Activated gamma-delta T cell (primary cell): ENCODE measurements around the gene BRF1.

Experiments
- DNase-seq: peaks from one replicate; lab custom pipeline; 2025; lab: John Stamatoyannopoulos, UW

BRF1 gene

DNA sequence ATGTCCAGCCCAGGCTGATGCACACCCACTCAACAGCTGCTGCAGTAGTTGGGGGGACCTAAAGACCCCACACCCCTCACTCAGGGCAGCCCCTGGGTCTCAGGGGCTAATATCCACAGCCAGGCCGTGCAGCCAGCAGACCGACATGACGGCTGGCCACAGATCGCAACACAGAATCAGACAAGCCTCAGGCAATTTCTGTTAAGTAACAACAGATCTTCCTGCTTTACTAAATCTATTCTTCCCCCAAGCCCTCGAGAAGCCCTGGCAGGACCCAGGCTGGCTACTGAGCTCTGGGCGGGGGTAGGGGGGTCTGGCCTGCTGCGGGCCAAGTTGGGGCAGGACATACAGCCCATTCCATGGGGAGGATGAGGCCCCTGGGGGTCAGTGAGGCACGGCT, 91.7 kb downstream of the BRF1 start:
- no peak for DNase-seq

DNA sequence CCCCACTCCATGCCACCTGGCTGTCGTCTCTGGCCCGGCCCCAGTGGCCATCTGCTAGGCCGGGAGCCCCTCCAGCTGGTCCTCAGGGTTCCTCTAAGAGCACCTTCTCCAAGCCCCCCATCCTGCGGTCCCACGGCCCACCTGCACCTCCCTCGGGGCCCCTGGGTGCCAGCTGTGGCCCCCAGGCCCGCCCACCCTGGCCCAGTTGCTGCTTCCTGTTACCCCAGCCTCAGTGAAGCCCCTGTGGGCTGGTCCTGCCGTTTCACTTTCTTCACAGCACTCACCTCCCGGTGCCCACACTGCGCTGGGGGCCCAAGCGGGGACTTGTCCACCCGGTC, 92.1 kb downstream of the BRF1 start:
- DNase-seq = no peak

DNA sequence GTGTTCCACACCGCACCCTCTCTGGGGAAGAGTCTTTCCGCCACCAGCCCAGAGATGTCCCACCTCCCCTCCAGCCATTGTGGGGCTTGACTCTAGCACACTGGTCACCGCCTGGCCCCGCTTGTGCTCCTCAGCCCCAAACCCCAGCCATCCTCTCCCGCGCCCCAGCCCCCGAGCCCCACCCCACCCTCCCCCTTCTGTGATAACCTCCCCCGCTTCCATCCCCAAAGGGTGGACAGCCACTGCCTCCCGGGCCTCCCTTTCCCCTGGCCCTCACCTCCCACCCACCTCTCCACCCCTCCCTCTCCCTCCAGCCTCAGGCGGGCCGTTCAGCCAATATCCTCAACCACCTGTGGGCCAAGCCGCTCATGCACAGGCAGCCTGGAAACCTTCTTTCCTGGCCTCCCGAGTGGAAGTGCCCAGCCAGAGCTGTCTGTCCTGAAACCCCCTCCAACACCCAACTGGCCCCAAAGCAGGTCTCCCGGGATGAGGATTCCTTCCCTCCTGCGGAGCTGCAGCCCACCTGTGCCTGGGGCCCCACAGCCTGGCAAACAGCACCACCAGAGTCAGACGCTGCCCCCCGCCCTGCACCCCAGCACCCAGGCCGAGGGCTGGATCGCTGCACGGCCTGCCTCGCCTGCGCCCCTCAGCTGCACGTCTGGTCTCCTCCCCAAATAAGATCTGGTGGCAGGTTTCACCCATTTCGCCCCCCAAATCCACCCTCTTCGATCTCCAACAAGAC, 92.6 kb downstream of the BRF1 start:
- no peak for DNase-seq

DNA sequence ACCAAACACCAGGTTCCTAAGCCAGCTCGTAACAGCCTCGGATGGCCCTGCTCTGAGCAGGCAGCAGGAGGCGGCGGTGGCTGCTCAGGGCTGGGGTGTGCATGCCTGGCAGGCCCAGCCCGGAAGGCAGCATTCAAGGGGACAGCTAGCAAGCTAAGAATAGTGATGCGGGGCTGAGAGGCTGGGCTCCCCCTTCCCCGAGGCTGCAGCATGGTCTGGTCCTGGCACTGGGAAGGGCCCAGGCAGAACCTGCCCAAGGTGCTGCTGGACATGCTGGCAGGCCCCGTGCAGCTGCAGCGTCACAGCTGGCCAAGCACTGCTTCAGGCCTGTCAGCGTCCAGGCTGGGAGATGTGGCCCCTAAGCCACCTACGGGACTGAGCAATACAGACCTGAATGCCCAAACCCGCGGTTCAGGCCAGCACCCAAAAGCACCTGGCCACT, 93.3 kb downstream of the BRF1 start:
- no peak for DNase-seq

DNA sequence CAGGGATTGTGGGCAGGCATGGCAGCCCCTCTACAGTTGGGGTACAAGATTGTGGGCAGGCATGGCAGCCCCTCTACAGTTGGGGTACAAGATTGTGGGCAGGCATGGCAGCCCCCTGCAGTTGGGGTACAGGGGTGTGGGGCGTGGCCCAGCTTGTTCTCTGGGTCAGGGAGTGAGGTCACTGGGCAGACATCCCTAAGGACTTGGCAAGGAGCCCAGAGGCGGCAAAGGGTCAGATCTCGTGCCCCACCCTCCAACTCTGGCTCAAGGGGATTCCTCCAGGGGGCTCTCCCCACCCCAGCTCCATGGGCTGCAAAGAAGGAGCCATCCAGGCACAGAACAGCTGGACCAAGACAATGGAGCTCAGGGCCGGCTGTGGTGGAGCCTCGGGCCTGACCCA, 93.9 kb downstream of the BRF1 start:
- no peak for DNase-seq

DNA sequence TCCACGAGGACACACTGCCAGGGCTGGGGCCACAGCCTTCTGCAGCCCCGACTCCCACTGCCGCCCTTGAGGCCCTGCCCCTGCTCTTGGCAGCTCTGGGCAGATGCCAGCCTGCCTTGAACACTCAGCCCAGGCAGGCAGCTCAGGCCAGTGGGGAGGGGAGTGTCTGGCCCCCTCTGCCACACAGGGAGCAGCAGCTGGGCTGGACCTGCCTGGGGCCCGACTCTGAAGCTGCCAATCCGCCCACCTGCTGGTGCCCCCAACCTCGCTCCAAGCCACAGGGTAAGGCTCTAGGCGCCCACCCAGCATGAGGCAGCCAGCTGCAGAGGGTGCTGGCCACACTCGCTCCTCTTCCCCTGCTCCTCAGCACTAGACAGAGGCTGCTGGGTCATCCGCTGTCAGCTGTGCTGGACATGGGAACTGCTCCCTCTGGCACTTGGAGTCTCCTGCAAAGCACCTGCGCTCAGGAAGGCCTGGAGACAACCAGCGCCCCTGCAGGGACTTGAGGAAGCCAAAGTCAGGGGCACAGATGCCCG, 95.1 kb downstream of the BRF1 start:
- DNase-seq = no peak

DNA sequence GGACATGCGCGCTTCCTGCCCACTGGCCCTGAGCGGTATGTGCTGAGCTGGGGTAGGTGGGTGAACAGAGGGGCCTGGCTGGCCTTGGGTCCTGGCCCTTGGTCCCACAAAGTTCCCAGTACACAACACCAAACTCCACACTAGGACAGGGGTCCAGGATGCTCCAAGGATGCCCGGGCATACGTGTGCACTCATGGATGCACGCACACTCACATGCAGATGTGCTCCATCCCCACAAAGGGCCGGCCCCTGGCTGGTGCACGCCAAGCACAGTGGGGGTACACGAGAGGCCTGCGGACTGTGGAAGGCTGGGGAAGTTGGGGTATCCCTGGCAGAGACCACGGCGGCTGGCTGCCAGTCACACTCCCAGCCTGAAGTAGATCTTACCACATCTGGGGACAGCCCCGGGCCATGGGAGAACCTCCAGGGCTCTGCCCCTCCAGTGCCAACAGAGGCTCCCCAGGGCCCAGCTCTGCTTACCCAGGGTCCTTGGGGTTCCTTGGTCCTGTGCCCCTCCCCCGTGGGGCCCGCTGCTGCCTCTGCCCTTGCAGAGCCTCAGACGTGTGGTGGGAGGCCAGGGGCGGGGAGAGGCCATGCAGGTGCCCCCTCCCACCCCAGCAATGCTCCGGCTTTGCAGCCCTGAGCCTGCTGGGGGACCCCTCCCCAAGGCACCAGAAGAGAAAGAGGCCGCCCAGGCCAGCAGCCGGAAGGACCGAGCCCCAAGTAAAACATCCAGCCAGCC, 95.7 kb downstream of the BRF1 start:
- DNase-seq = no peak

DNA sequence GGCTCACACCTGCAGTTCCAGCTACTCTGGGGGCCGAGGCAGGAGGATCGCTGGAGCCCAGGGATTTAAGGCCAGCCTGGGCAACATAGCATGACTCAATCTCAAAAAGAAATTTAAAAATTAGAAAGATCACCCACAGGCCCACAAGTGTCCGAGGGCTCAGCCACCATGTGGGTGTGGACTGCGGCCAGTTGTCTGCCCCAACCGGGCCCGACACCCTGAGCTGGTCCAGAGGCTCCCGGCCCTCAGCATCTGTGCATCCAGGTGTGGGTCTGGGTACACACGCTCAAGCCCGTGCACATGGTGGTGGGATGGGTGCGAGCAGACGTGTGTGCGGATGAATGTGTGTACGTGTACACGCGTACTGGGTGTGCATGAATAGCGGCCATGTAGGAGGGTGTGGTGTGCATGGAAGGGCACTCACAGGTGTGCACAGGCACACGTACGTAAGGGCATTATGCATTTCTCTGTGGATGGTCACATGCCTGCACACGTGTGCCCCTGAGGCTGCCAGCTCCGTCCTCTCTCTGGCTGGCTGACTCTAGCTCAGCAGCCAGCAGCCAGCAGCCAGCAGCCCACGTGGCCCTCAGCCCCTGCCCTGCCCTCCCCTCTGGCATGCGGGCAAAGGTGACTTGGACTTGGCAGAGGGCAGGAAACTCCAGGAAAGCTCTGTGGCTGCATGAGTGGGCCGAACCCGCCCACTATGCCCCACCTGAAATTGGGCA, 96.4 kb downstream of the BRF1 start:
- no peak for DNase-seq

DNA sequence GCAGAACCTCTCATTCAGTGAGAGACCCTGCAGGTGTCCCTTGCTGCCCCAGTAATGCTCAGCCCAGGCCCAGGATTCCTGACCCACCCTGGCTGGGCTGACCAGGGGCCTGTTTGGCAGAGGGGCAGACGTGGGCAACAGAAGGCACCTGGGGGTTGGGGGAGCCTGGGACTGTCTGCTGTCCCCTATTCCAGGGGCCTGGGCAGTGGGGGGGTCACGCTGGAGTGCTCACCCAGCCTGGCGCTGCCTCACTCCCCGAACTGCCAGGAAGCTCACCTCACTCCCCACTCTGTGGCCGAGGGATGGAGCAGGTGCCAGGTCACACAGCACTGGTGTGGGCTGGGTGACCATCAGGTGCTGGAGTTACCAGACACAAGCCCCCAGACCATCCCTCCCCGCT, 97.1 kb downstream of the BRF1 start:
- no peak for DNase-seq

DNA sequence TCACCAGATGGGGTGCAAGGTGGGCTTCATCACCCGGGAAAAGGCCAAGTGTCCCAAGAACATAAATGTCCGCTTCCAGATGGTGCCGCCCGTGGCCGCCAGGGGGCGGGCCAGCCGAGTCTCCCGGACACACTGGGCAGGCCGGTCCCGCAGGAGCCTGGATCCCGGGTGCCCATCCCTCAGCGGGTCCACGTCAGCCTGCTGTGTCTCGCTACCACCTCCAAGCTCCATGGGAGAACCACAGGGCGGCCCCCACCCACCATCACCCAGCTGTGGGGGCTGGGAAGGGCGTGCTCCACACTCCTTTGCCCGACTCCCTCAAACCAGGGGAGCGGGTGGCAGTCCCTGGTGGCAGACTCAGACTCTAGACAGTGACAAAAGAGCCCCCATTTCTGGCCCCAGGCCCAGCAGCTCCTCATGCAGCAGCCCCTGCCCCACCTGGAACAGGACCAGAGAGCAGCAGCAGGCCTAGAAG, 97.7 kb downstream of the BRF1 start:
- DNase-seq = peak; percentile 35

DNA sequence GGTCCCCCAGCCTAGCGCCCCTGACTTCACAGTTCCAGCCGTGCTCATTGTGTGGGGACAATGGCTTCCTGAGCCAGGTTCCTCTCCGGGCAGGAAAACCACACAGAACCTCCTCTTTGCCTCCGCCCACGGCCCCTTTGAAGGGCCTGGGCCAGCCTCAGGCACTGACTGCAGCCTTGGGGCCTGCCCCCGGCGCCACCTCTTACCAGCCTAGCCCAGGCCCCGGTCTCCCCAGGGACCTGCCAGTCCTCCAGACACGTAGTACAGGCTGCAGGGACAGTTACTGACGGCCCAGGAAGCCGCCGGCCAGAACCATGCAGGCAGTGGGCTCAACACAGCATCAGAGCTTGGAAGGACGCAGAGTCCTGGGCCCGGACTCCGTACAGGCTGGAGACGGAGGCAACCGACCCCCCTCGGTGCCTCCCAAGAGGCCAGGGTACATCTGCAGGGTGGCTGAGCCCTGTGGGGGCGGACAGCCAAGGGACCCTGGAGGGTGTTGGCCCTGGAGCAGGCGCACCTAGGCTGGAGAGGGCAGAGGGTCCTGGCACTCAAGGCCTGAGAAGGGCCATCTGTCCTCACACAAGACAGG, 98.8 kb downstream of the BRF1 start:
- DNase-seq = no peak

DNA sequence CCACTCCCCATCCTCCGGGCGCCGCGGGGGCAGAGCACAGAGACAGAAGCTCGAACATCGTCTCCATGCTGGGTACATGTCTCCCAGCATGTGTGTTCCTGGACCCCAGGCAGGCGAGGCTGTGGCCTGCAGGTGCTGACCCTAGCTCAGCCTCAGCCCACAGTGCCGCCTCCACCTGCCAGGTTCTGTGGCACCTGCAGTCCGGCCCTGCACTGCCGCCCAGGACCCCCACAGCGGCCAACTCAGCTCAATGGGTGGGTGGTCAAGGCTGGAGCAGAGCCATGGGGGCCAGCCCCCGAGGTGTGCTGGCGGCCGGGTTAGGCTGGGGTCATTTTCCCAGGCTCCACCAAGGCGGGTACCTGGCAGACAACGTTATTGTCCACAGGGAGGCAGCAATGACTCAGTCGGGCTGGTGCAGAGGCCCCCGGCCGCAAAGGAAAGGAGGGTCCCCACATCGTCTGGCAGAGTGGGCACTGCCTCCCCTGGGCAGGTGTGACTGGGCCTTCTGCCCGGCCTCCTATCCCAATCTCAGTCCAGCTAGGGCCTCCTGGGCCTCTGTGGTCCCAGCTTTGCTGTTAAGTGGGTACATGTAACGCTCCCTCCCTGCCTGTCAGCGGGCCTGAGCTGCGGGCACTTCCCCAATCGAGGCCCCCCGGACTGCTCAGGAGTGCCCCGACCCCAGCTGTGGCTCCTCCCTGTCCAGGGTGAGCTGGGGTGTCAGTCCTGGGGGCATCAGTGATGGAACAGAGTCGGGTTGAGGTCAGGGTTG, 99.5 kb downstream of the BRF1 start:
- DNase-seq = no peak

DNA sequence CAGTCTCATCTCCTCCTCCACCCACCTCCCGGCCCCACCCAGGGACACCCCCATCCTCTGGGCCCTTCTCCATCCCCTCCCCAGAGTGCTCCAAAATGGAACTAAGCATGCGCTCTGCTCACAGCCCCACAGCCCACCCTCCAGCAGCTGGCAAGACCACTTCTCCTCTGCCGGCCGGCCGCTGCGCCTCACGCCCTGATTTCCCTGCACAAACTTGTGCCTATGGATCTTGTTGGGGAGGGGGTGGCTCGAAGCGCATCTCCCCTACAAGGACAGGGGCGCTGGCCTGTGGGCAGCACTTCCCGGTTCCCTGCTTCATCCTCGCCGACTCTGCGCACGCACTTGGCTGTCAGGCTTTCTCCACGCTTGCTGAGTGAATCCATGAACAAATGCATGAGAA, 100.2 kb downstream of the BRF1 start:
- DNase-seq = no peak

DNA sequence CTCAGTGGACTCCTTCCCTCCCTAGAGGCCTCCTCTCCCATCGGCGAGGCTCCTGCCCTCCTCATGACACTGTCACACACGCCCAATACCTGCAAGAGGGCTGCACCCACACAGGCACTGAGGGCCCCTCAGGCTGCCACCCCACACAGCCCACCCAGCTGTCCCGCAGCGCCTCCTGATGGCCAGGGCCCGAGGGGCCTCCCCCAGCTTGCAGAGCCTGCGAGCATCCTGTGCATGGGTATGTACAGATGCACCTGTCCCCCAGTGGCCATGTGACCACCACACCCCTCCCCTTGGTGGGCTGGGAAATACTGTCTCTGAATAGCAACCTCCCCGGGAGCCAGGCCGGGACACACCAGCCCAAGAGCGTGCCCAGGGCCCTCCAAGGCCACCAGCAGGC, 100.7 kb downstream of the BRF1 start:
- DNase-seq = no peak

DNA sequence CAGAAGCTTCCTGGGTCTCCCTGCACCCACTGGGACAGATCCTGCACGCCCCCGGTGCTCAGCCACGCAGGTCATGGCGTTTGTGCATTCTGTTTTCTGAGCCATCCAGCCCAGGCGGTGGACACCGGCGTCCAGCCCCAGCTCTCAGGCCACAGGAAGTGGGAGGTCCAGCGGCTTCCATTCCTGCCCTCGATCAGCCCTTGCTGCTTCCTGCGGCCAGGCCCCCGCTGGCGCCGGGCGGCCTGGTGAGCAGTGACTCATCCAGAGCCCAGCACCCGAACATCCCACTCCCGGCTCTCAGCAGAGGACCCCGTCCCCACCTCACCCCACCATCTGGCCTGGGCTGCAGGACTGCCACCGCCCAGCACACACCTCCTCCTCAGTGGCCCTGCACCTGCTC, 101.7 kb downstream of the BRF1 start:
- DNase-seq = no peak

DNA sequence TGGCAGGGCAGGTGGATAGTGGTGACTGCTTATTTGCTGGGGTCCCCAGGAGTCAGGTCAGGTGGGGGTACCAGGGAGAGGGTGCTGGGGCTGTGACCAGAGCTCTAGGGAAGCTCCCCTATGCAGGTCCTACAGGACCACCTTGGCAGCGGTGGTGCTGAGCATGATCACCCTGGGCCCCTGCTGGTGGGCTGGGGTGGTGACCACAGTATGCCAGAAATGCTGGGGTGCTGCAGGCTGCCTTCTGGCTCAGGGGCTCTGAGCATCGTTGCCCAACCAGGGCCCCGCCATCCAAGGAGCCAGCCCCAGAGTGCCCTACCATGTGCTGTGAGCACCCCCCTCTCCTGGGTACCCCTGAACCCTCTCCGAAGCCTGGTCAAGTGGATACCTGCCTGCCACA, 102.2 kb downstream of the BRF1 start:
- no peak for DNase-seq

DNA sequence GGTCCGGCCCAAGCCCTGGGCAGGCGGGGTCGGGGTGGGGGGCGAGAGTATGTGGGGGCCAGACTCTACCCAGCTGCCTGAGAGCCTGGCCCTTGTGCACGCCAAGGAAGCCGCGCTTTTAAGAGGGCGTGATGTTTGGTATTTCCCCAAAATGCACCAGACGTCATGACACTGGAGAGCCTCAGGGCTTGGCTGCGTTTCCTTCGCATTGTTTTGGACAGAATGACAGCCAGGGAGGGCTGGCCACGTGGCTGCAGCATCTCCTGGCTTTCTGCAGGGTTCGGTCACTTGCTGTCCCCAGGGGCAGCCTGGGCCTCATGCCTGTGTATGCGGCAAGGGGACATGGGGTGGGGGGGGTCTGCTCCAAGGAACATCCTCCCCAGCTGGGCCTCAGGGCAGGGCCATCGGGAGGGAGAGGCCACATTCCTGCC, 103.6 kb downstream of the BRF1 start:
- DNase-seq = no peak

DNA sequence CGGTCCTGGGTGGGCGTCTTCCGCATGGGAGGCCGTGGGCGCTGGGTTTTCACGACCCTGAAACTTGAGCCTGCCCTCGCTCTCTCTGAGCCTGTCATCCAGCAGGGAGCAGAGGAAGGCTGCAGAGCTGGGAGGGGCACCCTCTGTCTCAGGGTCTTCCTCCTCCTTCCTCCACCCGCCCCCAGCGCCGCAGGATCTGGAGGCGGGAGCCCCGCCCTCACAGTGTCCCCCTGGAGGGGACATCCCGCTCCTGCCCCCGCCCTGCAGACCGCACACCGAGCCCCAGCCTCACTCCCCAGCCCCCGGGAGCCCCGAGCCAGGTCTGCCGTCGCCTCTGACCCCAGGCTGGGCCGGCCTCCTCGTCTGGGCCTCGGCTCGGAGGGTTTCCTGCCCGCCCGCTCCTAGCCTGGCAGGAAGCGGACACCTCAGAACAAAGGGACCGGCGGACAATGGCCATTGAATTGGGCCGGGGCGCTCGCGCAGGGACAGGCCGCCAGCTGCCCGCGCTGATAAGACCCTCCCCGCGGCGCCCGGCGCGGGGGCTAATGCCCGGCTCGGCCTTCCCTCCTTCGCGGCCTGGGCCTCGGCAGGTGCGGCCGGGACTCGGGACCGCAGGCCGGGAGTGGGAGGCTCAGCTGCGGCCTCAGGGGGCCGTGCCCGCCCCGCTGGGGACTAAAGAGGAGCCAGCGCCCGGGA, 104.4 kb downstream of the BRF1 start:
- no peak for DNase-seq

DNA sequence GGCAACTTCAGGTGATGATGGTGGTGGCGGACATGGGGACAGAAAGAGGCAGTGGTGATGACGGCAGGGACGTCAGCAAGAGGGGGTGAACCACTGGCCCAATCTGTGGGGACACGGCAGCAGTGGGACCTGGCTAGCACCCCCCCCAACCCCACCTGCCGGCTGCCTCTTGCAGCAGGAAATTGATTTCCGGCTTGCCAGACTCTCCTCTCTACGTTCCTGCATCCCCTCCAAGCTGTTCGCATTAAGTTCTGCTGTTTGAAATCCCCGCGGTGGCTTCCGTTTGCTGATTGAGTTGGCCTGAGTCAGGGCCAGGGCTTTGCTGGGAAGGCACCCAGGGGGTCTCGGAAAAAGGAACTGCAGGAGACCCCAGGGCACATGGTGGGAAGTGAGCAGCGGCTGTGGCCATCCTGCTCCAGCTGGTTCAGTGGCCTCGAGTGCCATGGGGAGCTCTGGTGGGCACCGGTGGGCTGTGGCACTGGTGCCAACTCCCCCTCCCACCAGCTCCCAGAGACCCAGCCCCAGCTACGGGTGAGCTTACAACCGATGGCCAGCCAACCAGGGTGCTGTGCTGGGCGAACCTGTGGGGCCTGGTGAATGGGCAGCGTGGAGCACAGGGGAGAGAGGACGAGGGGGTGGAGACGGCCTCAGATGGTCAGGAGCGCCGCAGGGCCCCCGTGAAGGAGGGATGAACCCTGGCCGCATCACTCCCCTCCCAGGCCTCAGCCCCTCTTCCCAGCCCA, 105.1 kb downstream of the BRF1 start:
- no peak for DNase-seq

DNA sequence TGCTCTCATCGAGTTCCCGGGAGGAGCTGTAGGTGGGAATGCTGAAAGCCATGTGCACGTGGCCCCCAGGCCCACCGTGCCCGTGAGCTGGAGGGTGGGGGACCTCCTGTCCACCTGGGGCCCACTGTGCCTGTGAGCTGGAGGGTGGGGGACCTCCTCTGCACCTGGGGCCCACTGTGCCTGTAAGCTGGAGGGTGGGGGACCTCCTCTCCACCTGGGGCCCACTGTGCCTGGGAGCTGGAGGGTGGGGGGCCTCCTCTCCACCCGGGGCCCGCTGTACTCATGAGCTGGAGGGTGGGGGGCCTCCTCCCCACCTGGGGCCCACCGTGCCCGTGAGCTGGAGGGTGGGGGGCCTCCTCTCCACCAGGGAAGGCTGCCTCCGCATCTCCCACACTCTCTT, 105.8 kb downstream of the BRF1 start:
- DNase-seq = no peak
